Coronary artery (tissue), 2 donors: ENCODE data around the gene MMP2.

ENCODE experiments used
- DNase-seq: peaks from one replicate; pipeline ENCODE4 v3.0.0-alpha.2; 2017; ENCODE audit warnings: low spot score
- H3K27ac ChIP-seq, 2 donors: fragments of 200-600 bp; sonication (generic); one replicate each; pipeline ENCODE4 v1.5.1; 2016 to 2019
- H3K4me3 ChIP-seq: fragments of 200-600 bp; sonication (generic); 2 replicates; pipeline ENCODE4 v1.5.1; 2016; ENCODE audit warnings: mild to moderate bottlenecking, moderate library complexity
- TF ChIP-seq, protein P1 (sequence below): fragments of 200-600 bp; sonication (generic); IDR thresholded peaks from one replicate; pipeline ENCODE4 v1.5.1; 2019; ENCODE audit warnings: antibody characterized with exemption

MMP2 gene

GRCh38 chr16:55468352-55468990, 10.5 kb upstream of the MMP2 start:
- TF ChIP-seq, protein P1, sequence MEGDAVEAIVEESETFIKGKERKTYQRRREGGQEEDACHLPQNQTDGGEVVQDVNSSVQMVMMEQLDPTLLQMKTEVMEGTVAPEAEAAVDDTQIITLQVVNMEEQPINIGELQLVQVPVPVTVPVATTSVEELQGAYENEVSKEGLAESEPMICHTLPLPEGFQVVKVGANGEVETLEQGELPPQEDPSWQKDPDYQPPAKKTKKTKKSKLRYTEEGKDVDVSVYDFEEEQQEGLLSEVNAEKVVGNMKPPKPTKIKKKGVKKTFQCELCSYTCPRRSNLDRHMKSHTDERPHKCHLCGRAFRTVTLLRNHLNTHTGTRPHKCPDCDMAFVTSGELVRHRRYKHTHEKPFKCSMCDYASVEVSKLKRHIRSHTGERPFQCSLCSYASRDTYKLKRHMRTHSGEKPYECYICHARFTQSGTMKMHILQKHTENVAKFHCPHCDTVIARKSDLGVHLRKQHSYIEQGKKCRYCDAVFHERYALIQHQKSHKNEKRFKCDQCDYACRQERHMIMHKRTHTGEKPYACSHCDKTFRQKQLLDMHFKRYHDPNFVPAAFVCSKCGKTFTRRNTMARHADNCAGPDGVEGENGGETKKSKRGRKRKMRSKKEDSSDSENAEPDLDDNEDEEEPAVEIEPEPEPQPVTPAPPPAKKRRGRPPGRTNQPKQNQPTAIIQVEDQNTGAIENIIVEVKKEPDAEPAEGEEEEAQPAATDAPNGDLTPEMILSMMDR: no peak
- no peak for DNase-seq
- H3K27ac ChIP-seq: no peak overlapping the region
- no peak overlapping the region for H3K4me3 ChIP-seq

DNA sequence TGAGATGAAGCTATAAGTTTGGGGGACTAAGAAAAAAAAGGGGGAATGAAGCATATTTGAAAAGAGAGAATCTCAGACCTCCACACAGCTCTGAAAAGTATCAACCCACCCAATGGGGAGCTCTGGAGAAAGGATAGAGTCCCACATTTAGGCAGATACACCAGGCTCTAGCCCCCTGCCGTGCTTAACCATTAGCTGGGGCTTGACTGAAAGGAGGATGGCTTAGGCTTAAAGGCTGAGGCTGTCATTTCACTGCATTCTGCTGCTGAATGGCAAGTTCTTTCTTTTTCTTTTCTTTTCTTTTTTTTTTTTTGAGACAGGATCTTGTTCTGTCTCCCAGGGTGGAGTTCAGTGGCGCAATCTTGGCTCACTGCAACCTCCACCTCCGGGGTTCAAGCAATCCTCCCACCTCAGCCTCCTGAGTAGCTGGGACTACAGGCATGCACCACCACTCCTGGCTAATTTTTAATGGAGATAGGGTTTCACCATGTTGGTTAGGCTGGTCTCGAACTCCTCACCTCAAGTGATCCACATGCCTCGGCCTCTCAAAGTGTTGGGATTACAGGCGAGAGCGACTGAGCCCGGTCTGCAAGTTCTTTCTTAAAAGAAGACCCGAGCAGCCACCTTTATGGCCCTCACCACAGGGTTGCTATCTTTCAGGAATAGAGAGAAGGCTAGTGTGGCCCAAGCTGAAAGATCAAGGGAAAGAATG, 9.0 kb upstream of the MMP2 start:
- peak overlapping the region in 1 of 2 donors; percentile 69 for H3K27ac ChIP-seq
- peak; percentile 33 for DNase-seq
- no peak overlapping the region for H3K4me3 ChIP-seq
- TF ChIP-seq, protein P1: no peak

DNA sequence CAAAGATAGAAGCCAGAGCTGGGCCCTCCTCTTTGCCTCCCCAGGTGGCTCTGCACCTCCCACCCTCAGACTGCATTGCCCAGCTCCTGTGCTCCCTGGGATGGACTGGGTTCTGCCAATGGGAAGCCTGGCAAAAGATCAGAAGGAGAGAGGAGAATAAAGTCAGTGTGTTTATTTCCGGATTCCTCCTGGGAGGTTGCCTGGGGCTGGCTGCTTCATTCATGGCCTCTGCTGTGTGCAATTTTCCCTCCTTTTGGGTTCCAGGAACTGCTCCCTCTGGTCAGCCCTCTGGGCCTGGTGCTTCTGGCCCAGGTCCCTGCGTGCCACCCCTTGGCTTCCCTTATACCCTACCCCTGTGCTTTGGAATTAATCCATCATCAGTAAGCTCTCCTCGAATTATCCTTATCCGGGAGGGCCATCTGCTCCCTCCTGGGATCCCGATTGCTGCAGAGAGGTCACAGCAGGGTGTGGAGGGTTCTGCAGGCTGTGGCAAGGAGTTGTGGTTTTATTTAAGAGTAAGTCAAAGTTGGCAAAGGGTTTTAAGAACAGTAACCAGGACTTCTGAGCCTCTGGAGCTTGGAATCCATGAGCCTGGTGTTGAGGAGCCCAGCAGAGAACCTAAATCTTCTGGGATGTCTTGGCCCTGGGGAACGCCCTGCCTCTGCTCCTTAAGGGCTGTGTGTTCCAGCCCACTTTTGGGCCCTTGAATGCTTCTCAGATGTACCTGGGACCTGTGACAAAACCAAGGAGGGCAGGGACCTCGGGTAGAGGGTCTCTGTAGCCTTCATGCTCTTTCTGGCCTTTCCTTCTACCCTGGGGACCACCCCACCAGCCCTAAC, 8.2 kb upstream of the MMP2 start:
- Histone ChIP-seq H3K4me3 (no peak overlapping the region), H3K27ac (peak overlapping the region in 1 of 2 donors; percentile 69)
- TF ChIP-seq, protein P1: no peak
- DNase-seq: peak; percentile 76

DNA sequence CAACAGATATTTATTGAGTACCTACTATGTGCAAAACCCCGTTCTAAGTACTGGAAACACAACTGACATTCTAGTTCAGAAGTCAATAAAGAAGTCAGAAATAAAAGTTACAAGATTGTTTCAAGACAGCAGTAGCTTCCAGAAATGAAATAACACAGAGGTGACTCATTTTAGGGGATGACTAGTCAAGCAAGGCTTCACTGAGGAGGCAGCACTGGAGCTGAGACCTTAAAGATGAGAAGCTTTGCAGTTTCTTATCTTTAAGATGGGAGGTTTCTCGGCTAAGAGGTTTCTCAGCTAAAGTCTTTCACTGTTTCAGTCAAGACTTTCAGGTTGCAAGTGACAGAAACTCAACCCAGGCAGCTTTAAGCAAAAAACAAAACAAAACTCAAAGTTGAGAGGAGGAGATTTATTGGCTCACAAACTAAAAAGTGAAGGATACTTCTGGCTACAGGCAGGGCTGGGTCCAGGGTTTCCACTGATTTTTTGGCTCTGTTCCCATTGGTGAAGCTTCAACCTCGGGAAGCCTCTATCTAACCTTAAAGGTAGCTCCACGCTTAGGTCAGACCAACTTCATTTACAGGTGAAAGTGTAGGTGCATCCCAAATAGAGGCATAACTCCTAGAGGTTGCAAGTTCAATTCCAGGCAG, 7.4 kb upstream of the MMP2 start:
- DNase-seq: no peak
- H3K4me3 ChIP-seq: no peak overlapping the region
- peak overlapping the region in 1 of 2 donors; percentile 69 for H3K27ac ChIP-seq
- TF ChIP-seq, protein P1: no peak

- TF ChIP-seq, protein P1: no peak
- DNase-seq: no peak
- Histone ChIP-seq H3K4me3 (no peak overlapping the region), H3K27ac (no peak overlapping the region)
These were observed 5.4 kb upstream of the MMP2 start for GRCh38 chr16:55473587-55473986.

- TF ChIP-seq, protein P1: no peak
- no peak overlapping the region for H3K4me3 ChIP-seq
- DNase-seq: no peak
- H3K27ac ChIP-seq: peak overlapping the region in 1 of 2 donors; percentile 87
These were observed 4.2 kb upstream of the MMP2 start for GRCh38 chr16:55474821-55475220.
